Adrenal gland (tissue), 12 donors: ENCODE results near the gene ARPC2. TPM values are rescaled to one million over a fixed set of nuclear protein-coding genes. Genes with fewer than 3 reads are reported as not detected.

Experiments
- DNase-seq, 7 donors: peaks; one replicate each; pipeline ENCODE4 v3.0.0-alpha.2; 2019 to 2020
- H3K27ac ChIP-seq, 5 donors: fragments of 200-600 bp; sonication (generic) in 4 of 5; 1 replicate in 3 of 5; 2 replicates in 2 of 5; pipeline versions ENCODE4 v1.5.1 to v1.8.0; 2016 to 2020; ENCODE audit warnings: mild to moderate bottlenecking in 1 of 5
- H3K27me3 ChIP-seq: fragments of 200-600 bp; 2 replicates; pipeline ENCODE4 v1.8.0; 2021
- H3K36me3 ChIP-seq, 2 donors: fragments of 200-600 bp; replicated peaks in 1 of 2; 1 replicate in 1 of 2; 2 replicates in 1 of 2; pipeline versions ENCODE4 v1.5.1 to v1.8.0; 2018 to 2022
- H3K4me1 ChIP-seq, 2 donors: fragments of 200-600 bp; replicated peaks in 1 of 2; 1 replicate in 1 of 2; 2 replicates in 1 of 2; pipeline versions ENCODE4 v1.5.1 to v1.8.0; 2018 to 2021
- H3K4me3 ChIP-seq, 4 donors: fragments of 200-600 bp; sonication (generic) in 3 of 4; one replicate each; pipeline ENCODE4 v1.5.1; 2016 to 2018
- H3K9me3 ChIP-seq, 3 donors: fragments of 200-600 bp; sonication (generic) in 1 of 3; replicated peaks in 1 of 3; 1 replicate in 2 of 3; 2 replicates in 1 of 3; pipeline versions ENCODE4 v1.5.1 to v1.8.0; 2016 to 2021
- POLR2A ChIP-seq, 2 donors: fragments of 450-650 bp; IDR thresholded peaks; one replicate each; pipeline ENCODE4 v1.6.1; 2017; ENCODE audit warnings: antibody characterized with exemption in 2 of 2, mild to moderate bottlenecking in 2 of 2, moderate library complexity in 1 of 2
- WGBS, 4 donors: extraction: QIAGEN DNeasy Blood & Tissue Kit in 2 of 4; methylation state at CpG; one replicate each; pipeline versions ENCODE4 v1.1.5 to v1.1.7; 2013 to 2017; 5-methylcytosine and 5-hydroxymethylcytosine counted together
- intact Hi-C, 2 donors: fragments of 100-400 bp; cut with DNase I; formaldehyde crosslinking; loops; one replicate each; pipeline versions ENCODE4 v1.14.1 to v1.15.0; 2022 to 2023
- polyA plus RNA-seq, 3 donors: library from polyadenylated mRNA; stranded (reverse); fragments of 200-250 nt in 2 of 3; fragments of 350-450 nt in 1 of 3; fragmentation: Illumina TruSeq in 1 of 3; extraction: RNeasy Lipid Tissue Mini Kit (QIAGEN cat#74804) in 1 of 3; gene quantifications; one replicate each; pipeline ENCODE4 v1.2.3, GENCODE V29; 2013 to 2014
- total RNA-seq, 9 donors: library from RNA; depleted of rRNA in 4 of 9; stranded (reverse); fragments of >200 nt in 4 of 9; fragments of 120-200 nt in 1 of 9; fragmentation: NEBNext Ultra II Directional in 1 of 9; extraction: Animal tissue kit (Norgen Biotek cat#: 25700) in 1 of 9; gene quantifications; one replicate each; pipeline versions ENCODE4 v1.1.0 to v1.2.4, GENCODE V29; 2013 to 2023
- TF ChIP-seq, protein P1 (sequence below), 6 experiments: fragments of 450-650 bp in 4 of 6; fragments of 200-600 bp in 2 of 6; sonication (generic) in 1 of 6; IDR thresholded peaks; 1 replicate in 5 of 6; 2 replicates in 1 of 6; pipeline versions ENCODE4 v1.5.1 to v1.8.0; 2016 to 2021; ENCODE audit warnings: antibody characterized with exemption in 6 of 6, mild to moderate bottlenecking in 2 of 6, moderate library complexity in 1 of 6
- donor health status: healthy with polysubstance abuse.
- donor health status: Bipolar disorder and iron deficiency.
- donor health status: DM: yes; HTN: yes; CAD: no.
- donor health status: DM: no; HTN: no; CAD: no.
- donor health status: DM: no; HTN: no; CAD: no.
- donor health status: DM: yes; HTN: yes; CAD: no.

ARPC2 gene
- total and polyA plus RNA-seq, 12 donors = 93.5 to 284 (median 180) TPM

DNA sequence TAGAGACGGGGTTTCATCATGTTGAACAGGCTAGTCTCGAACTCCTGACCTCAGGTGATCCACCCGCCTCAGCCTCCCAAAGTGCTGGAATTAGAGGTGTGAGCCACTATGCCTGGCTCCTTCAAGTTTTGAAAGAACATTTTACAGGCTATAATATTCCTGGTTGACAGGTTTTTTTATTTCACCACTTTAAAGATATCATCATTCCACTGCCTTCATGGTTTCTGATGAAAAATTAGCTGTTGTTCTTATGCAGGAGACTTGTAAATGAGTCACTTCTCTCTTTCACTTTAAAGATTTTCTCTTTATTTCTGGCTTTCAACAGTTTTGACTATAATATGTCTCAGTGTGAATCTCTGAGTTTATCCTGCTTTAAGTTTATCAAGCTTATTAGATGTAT, 7.9 kb upstream of the ARPC2 start:
- no peaks in the 10 kb centered on the region for H3K9me3 ChIP-seq
- H3K27me3 ChIP-seq = no peaks in the 10 kb centered on the region
- H3K4me1 ChIP-seq = no peaks in the 10 kb centered on the region
- no peak overlapping the region for H3K4me3 ChIP-seq
- DNase-seq = no peak
- intact Hi-C loops = no loop called here
- 84 to 95% (median 94%) methylated on average over 3 of the region's 3 CpGs for WGBS, 4 donors
- H3K27ac ChIP-seq = no peak overlapping the region
- H3K36me3 ChIP-seq = no peaks in the 10 kb centered on the region
- TF ChIP-seq POLR2A (IDR thresholded peaks at IDR 0.05) = no peak
- TF ChIP-seq, protein P1, sequence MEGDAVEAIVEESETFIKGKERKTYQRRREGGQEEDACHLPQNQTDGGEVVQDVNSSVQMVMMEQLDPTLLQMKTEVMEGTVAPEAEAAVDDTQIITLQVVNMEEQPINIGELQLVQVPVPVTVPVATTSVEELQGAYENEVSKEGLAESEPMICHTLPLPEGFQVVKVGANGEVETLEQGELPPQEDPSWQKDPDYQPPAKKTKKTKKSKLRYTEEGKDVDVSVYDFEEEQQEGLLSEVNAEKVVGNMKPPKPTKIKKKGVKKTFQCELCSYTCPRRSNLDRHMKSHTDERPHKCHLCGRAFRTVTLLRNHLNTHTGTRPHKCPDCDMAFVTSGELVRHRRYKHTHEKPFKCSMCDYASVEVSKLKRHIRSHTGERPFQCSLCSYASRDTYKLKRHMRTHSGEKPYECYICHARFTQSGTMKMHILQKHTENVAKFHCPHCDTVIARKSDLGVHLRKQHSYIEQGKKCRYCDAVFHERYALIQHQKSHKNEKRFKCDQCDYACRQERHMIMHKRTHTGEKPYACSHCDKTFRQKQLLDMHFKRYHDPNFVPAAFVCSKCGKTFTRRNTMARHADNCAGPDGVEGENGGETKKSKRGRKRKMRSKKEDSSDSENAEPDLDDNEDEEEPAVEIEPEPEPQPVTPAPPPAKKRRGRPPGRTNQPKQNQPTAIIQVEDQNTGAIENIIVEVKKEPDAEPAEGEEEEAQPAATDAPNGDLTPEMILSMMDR (IDR thresholded peaks at IDR 0.05) = no peak

DNA sequence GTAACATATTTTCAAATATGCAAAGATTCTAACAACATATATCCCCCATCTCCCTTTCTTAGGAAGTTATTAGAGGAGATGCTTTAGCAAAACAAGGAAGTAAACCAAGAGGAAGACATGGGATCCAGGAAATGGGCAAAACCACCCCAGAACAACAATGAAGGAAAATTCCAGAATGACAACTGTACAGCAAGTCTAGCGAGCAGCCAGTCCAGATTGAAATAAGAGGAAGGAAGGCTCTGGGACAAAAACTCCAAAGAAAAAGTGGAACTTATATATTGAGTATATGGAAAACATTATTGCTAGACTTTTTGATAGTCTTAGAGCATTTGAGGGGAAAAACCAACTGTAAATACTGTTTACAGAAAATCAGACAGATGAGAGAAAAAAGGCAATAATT, 2.9 kb upstream of the ARPC2 start:
- H3K4me3 ChIP-seq = no peak overlapping the region
- DNase-seq = no peak
- no peaks in the 10 kb centered on the region for H3K36me3 ChIP-seq
- H3K4me1 ChIP-seq = peaks cover 14 to 17% of the 10 kb centered on the region in 2 donors
- no peak for TF ChIP-seq POLR2A (IDR thresholded peaks at IDR 0.05)
- TF ChIP-seq, protein P1 (IDR thresholded peaks at IDR 0.05) = no peak
- H3K27me3 ChIP-seq = no peaks in the 10 kb centered on the region
- intact Hi-C loops = no loop called here
- 69 to 85% (median 82%) methylated on average over 1 of the region's 1 CpG for WGBS, 4 donors
- H3K9me3 ChIP-seq = no peaks in the 10 kb centered on the region
- no peak overlapping the region for H3K27ac ChIP-seq

DNA sequence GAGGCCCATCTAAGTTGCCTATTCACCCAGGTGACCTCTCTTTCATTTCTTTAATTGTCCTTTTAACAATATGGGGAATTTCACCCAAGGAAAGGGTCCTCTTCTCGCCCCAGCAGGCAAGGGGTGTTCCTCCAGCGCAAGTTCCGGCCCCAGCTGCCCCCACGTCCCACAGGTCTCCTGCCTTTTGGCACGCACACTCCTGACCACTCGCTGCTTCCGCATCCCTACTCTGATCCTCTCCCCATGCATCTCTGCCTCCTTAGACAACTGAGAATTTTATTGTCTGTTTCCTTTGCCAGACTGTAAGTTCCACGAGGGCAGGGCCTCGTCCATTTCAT, 684 bp upstream of the ARPC2 start:
- intact Hi-C loops = no loop called here
- peak in 4 of 7 donors; percentile 19 to 62 (median 28) for DNase-seq
- WGBS, 4 donors = 24 to 47% (median 33%) methylated on average over 6 to 9 of the region's 9 CpGs

DNA sequence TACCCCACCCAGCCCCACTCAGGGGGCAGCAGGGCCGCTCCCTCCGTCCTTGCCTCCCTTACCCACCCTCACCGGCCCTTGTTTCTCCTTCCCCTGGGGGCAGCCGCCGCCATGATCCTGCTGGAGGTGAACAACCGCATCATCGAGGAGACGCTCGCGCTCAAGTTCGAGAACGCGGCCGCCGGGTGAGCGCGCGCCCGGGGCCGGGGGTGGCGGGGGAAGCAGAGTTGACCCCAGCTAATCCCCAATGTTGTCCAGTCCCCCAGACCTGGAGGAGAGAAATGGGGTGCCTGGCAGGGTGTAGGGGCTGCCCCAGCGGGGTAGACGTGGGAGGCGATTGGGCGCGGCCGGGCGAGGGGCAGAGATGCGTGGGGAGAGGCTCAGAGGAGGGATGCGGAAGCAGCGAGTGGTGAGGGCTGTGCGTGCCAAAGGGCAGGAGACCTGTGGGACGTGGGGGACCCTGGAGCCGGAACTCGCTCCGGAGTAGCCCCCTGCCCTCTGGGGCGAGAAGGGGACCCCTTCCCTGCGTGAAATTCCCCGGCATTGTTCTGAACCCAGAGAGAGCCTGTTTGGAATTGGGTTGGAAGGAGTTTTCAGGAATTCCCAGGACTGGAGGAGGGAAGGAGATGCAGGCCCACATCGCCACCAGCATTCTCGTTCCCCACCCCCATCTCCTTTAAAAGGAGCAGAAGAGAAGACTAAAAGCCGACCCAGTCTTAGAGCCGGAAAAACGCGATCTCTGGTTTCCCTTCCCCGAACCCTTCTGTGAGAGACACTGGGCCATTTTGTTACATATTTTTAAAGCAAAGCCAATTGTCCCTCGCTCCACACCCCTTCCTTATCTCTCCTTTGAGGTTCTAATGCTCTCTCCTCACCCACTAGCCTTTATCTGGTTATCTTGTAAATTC, 625 bp downstream of the ARPC2 start:
- H3K4me1 ChIP-seq = peaks cover 21 to 52% of the 10 kb centered on the region in 2 donors

More for the DNA sequence above, 684 bp upstream of the ARPC2 start:
- Histone ChIP-seq H3K27me3 (no peaks in the 10 kb centered on the region), H3K9me3 (no peaks in the 10 kb centered on the region), H3K36me3 (no peaks in the 10 kb centered on the region), H3K4me3 (peak overlapping the region in 3 of 4 donors; percentile 49 to 98 (median 96)), H3K4me1 (peaks cover 21 to 39% of the 10 kb centered on the region in 2 donors), H3K27ac (peak overlapping the region; percentile 47 to 98 (median 92))
- no peak for TF ChIP-seq POLR2A (IDR thresholded peaks at IDR 0.05)
- TF ChIP-seq, protein P1 (IDR thresholded peaks at IDR 0.05) = no peak

More for the DNA sequence above, 625 bp downstream of the ARPC2 start:
- peak overlapping the region; percentile 88 to 98 (median 95) for H3K4me3 ChIP-seq
- no peak for TF ChIP-seq POLR2A (IDR thresholded peaks at IDR 0.05)
- TF ChIP-seq, protein P1 (IDR thresholded peaks at IDR 0.05) = no peak
- no peaks in the 10 kb centered on the region for H3K36me3 ChIP-seq
- peak overlapping the region; percentile 84 to 98 (median 92) for H3K27ac ChIP-seq
- peak; percentile 45 to 61 (median 53) for DNase-seq
- 0 to 1% (median 1%) methylated on average over 22 to 47 of the region's 47 CpGs for WGBS, 4 donors
- no peaks in the 10 kb centered on the region for H3K9me3 ChIP-seq
- H3K27me3 ChIP-seq = no peaks in the 10 kb centered on the region
- intact Hi-C loops = no loop called here
